ENCODE measurements around the gene RIPOR3. TPM values are rescaled to one million over a fixed set of nuclear protein-coding genes. Genes with fewer than 3 reads are reported as not detected.

Gene RIPOR3
- polyA plus RNA-seq, 1 of the 3 experiments (the other 2 are of a cell fraction) = 1.2 TPM

DNA sequence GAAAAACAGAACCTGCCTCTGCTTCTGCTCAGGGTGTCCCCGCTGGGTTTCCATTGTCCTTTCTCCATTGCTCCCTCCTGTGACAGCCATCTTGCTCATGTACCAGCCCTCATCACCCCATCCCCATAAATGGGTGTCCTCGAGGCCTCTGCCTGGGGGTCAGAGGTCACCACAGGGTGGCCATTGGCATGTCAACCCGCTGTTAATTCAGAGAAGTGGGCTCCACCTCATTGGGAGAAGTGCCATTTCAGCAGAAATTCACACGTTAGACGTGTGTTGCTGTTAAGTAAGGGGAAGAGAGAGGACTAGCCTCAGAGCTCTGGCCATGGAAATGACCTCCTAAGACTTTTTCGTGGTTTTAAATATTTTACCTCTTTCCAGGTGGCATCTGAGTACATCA, 109.2 kb downstream of the RIPOR3 start:
- Histone ChIP-seq H3K4me2 (no peak overlapping the region), H3K27ac (ENCODE audit: low read depth in 2 of 2, low read length in 1 of 2) (no peak overlapping the region), H3K36me3 (replicated peaks in 1 of 2; ENCODE audit: control insufficient read depth in 1 of 2, insufficient read depth in 2 of 2, low read length in 1 of 2) (peaks cover 45 to 86% of the 10 kb centered on the region in 2 experiments), H3F3A (replicated peaks; ENCODE audit: insufficient read depth) (peaks cover 5% of the 10 kb centered on the region), H3K4me3 (ENCODE audit: low read depth in 2 of 2, low read length in 1 of 2) (no peak overlapping the region), H3K27me3 (ENCODE audit: insufficient read depth) (no peaks in the 10 kb centered on the region), H4K20me1 (ENCODE audit: insufficient read depth) (peaks cover 6% of the 10 kb centered on the region; the same call in 1 of the 2 replicates), H3K9me3 (no peaks in the 10 kb centered on the region), H3K79me2 (ENCODE audit: insufficient read depth) (no peaks in the 10 kb centered on the region), H3K9ac (no peak overlapping the region), H3K4me1 (ENCODE audit: control insufficient read depth in 1 of 2, insufficient read depth in 2 of 2, low read depth in 1 of 2, low read length in 1 of 2) (peaks cover 0 to 11% of the 10 kb centered on the region in 2 experiments; a peak in 1 of 4 replicates), H2AFZ (ENCODE audit: low read depth) (no peak overlapping the region), H3K9me2 (no peaks in the 10 kb centered on the region)
- 90% methylated on average over 6 of the region's 6 CpGs for WGBS (ENCODE audit: low lambda C conversion rate)
- POLR2A ChIA-PET = no interaction called here
- no peak for DNase-seq
- no peak for TF ChIP-seq NFIC (IDR thresholded peaks at IDR 0.05; ENCODE audit: borderline replicate concordance)
- no peak for TF ChIP-seq TCF12 (IDR thresholded peaks at IDR 0.05)
- TF ChIP-seq, protein P1, sequence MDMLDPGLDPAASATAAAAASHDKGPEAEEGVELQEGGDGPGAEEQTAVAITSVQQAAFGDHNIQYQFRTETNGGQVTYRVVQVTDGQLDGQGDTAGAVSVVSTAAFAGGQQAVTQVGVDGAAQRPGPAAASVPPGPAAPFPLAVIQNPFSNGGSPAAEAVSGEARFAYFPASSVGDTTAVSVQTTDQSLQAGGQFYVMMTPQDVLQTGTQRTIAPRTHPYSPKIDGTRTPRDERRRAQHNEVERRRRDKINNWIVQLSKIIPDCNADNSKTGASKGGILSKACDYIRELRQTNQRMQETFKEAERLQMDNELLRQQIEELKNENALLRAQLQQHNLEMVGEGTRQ (IDR thresholded peaks at IDR 0.05; ENCODE audit: borderline replicate concordance, low read depth, low read length) = no peak
- no peak for TF ChIP-seq GABPA (IDR thresholded peaks at IDR 0.05; ENCODE audit: low read depth)
- no peak for TF ChIP-seq NRF1 (IDR thresholded peaks at IDR 0.05; ENCODE audit: low read depth, low read length)
- TF ChIP-seq, protein P2, sequence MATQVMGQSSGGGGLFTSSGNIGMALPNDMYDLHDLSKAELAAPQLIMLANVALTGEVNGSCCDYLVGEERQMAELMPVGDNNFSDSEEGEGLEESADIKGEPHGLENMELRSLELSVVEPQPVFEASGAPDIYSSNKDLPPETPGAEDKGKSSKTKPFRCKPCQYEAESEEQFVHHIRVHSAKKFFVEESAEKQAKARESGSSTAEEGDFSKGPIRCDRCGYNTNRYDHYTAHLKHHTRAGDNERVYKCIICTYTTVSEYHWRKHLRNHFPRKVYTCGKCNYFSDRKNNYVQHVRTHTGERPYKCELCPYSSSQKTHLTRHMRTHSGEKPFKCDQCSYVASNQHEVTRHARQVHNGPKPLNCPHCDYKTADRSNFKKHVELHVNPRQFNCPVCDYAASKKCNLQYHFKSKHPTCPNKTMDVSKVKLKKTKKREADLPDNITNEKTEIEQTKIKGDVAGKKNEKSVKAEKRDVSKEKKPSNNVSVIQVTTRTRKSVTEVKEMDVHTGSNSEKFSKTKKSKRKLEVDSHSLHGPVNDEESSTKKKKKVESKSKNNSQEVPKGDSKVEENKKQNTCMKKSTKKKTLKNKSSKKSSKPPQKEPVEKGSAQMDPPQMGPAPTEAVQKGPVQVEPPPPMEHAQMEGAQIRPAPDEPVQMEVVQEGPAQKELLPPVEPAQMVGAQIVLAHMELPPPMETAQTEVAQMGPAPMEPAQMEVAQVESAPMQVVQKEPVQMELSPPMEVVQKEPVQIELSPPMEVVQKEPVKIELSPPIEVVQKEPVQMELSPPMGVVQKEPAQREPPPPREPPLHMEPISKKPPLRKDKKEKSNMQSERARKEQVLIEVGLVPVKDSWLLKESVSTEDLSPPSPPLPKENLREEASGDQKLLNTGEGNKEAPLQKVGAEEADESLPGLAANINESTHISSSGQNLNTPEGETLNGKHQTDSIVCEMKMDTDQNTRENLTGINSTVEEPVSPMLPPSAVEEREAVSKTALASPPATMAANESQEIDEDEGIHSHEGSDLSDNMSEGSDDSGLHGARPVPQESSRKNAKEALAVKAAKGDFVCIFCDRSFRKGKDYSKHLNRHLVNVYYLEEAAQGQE (IDR thresholded peaks at IDR 0.05; ENCODE audit: low read depth, low read length) = no peak
- no peak for TF ChIP-seq ELF1 (IDR thresholded peaks at IDR 0.05)
- TF ChIP-seq FOSL2 (IDR thresholded peaks at IDR 0.05; ENCODE audit: borderline replicate concordance, low read depth) = no peak
- TF ChIP-seq POLR2AphosphoS5 (IDR thresholded peaks at IDR 0.05; ENCODE audit: low read depth, low read length) = no peak
- TF ChIP-seq, protein P3, sequence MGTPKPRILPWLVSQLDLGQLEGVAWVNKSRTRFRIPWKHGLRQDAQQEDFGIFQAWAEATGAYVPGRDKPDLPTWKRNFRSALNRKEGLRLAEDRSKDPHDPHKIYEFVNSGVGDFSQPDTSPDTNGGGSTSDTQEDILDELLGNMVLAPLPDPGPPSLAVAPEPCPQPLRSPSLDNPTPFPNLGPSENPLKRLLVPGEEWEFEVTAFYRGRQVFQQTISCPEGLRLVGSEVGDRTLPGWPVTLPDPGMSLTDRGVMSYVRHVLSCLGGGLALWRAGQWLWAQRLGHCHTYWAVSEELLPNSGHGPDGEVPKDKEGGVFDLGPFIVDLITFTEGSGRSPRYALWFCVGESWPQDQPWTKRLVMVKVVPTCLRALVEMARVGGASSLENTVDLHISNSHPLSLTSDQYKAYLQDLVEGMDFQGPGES (IDR thresholded peaks at IDR 0.05; ENCODE audit: low read depth, low read length) = no peak
- CTCF ChIA-PET = interaction anchor here (0.7 to 10.6 kb wide), 3 partner anchors 9 to 395 kb away, joined by 3 to 108 read pairs (median 4); partner anchors contain the start of gene CEBPB

Data from SK-N-SH (cell line).